GM19467 (cell line): Measurements from ENCODE around the gene UNC93B1.

Source experiments
- ATAC-seq: cut with Tn5 transposase; IDR thresholded peaks from one replicate; pipeline ENCODE4 v1.9.1; 2021; ENCODE audit warnings: mild to moderate bottlenecking, moderate library complexity; ENCODE audit not compliant: unreplicated experiment

Gene UNC93B1

DNA sequence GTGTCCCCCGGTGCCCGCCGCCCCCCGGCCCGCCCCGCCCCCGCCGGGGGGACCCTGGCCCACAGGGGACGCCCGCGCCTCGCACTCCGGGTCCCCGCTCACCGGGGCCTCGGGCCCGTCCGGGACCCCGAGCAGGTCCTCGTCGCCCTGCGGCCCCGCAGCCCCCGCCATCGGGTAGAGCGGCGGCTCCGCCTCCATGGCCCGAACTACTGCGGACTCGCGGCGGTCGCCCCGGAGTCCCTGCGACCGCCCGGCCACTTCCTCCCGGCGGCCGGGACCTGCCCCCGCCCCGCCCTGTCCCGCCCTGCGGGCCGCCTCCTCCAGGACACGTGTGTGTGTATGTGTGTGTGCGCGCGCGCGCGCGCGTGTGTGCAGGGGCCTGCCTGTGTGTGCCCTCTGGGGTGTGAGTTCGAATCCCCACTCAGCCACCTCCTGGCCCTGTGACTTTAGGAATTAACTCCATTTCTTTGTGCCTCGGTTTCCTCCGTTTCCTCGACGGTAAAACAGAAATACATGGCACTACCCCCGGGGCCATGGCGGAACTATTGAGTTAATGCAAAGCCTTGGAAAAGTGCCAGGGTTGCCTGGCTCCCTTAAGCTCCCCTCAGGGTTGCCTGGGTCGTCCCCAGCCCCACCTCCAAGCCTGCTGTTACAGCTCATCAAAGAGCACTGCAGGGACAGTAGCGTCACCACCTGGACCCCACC is at the start of gene UNC93B1:
TSS of gene UNC93B1 (minus strand) at position 252 of the 705 bp plus-strand sequence. CDS start at position 198, 54 bp downstream.
- ATAC-seq, result peak; percentile 46

DNA sequence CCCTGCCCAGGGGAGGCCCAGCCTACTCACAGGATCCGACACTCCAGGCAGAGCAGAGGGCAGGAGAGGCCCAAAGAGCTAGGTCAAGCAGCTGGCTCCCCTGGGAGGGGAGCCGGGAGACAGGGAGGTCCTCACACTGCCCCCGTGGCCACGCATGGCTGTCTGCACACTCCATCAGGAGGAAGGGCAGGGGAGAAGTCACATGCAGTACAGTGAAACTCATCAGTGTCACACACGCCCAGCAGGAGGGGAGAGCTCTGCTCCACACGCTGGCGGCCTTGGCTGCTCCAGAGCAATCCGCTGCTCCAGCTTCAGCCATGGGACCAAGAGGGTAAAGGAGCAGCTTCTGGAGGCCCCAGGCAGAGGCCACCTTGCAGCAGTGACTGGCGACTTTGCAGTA is 49.2 kb upstream of the UNC93B1 start:
- ATAC-seq, result no peak

DNA sequence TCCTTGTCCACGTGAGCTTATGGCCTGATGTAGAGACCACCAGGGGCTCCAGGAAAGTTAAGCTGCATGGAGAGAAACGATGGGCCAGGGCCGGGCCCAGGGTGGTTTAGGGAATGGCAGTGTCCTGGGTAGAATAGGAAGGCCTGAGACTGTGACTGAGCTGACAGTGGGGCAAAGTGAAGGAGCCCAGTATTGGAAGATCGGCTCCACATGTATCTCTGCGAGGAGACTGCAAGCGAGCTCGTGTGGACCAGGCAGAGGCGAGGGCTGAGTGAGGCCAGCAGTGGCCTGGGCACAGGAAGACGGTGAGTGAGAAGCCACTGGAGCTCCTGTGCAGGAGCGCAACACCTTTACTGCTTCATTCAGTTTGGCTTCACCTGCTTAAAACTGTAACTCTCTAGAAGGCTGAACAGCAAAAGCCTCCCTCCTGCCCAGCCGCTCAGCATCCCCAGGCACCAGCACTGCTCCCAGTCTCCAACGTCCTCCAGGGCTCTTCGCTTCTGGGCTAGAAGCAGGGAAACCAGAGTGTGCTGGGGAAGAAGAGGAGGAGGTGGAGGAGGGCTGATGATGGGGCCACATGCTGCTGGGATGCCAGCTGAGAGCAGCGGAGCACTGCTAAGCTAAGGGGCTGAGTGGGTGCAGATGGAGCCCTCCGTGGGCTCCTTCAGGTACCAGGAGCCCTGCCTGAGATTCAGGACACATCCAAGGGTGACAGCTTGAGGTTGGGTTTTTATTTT is 48.4 kb upstream of the UNC93B1 start:
- ATAC-seq, result no peak

GRCh38 chr11:68051191-68052136 is 47.6 kb upstream of the UNC93B1 start:
- ATAC-seq, result no peak

GRCh38 chr11:68050371-68050841 is 46.5 kb upstream of the UNC93B1 start:
- no peak for ATAC-seq

DNA sequence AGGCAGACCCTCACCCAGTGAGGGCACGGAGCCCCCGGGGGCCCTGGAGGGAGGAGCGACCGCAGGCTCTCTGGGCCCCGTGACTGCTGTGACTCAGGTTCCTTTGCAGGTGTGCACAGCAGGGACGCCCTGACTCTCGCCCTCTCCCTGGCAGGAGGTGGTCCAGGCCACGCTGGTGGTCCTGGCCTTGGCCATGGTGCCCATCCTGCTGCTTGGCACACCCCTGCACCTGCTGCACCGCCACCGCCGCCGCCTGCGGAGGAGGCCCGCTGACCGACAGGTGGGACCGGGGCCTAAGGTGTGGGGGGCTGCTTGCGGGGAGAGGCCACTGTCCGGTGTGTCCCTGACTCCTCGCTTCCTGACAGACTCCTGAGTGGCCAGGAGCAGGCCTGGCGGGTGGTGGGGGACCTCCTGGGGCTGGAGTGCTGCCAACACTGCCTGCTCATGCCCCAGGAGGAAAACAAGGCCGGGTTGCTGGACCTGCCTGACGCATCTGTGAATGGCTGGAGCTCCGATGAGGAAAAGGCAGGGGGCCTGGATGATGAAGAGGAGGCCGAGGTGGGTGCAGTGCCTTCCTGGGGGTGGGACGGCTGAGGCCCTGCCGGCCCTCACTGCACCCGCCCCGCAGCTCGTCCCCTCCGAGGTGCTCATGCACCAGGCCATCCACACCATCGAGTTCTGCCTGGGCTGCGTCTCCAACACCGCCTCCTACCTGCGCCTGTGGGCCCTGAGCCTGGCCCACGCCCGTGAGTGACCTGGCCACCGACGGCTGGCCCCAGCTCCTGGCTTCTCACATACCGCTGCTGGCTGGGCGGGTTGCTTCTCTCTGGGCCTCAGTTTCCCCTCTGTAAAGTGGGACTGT is 45.8 kb upstream of the UNC93B1 start:
- ATAC-seq, result no peak

- ATAC-seq, result no peak
Observed at GRCh38 chr11:68048681-68049508, 45.0 kb upstream of the UNC93B1 start.

GRCh38 chr11:68047437-68048290 is 43.8 kb upstream of the UNC93B1 start:
- no peak for ATAC-seq

DNA sequence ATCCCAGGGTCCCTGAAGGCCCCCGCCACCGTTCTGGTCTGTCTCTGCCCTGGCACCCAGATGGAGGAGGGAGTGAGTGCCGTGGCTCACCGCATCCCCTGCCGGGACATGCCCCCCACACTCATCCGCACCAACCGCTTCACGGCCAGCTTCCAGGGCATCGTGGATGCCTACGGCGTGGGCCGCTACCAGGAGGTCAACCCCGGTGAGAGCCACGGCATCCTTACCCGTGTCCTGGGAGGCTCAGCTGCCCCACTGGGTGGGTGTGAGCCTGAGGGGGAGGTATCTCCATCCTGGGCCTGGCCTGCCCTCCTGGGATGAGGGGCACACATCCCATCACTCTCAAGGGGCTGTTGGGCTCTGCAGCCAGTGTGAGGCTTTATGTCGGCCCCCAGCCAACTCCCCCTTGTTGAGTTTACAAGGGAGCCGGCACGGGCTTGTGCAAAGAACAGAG is 41.0 kb upstream of the UNC93B1 start:
- no peak for ATAC-seq

GRCh38 chr11:68044145-68044813 is 40.4 kb upstream of the UNC93B1 start:
- ATAC-seq, result no peak

DNA sequence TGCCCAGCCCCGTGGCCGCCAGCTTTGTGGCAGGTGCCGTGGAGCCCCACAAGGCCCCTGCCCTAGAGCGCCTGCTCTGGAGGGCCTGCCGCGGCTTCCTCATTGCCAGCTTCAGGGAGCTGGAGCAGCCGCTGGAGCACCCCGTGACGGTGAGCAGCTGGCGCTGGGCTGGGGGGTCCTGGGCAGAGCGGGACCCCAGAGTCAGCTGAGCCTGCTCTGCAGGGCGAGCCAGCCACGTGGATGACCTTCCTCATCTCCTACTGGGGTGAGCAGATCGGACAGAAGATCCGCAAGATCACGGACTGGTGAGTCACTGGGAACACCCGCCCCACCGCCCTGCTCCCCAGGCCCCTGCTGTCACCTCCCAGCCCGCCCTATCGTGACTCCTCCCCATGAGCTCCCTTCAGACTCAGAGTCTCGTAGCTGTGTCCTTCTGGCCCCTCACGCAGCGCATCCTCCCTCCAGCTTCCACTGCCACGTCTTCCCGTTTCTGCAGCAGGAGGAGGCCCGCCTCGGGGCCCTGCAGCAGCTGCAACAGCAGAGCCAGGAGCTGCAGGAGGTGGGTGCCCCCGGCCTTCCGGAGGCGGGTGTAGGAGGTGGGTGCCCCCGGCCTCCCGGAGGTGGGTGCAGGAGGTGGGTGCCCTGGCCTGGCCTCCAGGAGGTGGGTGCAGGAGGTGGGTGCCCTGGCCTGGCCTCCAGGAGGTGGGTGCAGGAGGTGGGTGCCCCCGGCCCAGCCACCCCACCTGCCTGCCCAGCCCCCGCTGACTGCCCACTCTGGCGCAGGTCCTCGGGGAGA is 39.6 kb upstream of the UNC93B1 start:
- no peak for ATAC-seq

GRCh38 chr11:68043029-68043348 is 39.1 kb upstream of the UNC93B1 start:
- no peak for ATAC-seq

- no peak for ATAC-seq
Observed at GRCh38 chr11:68042219-68043028, 38.5 kb upstream of the UNC93B1 start.

GRCh38 chr11:68041617-68042218 is 37.8 kb upstream of the UNC93B1 start:
- no peak for ATAC-seq

DNA sequence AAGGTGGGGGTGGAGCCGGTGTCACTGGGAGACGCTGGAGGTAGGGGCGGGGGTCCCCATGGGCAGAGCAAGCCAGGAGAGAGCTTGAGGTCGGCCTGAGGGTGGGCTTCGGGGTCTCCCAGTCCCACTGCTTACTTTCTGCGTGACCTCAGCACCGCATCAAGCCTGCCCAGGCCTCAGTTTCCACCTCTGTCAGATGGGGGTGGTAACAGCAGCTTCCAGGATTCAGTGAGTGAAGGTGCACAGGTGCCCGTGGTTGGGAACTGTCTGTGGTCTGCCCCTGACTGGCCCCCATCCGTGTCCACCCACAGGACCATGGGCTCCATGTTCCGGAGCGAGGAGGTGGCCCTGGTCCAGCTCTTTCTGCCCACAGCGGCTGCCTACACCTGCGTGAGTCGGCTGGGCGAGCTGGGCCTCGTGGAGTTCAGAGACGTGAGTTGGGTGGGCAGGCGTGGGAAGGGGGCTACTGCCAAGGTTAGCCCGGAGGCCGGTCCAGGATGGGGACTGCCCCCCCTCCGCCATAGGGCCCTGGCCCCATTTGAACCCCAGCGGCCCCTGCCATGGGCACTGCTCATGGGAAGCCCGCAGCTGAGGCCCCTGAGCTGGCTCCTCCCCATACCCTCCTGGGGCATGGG is 37.2 kb upstream of the UNC93B1 start:
- no peak for ATAC-seq
